Peyer's patch (tissue), 4 donors: ENCODE data around the gene SNTG2.

Source experiments
- CTCF ChIP-seq, 6 experiments: fragments of 450-650 bp in 4 of 6; fragments of 200-600 bp in 2 of 6; sonication (generic) in 1 of 6; IDR thresholded peaks; one replicate each; pipeline ENCODE4 v1.5.1; 2017 to 2019; ENCODE audit warnings: antibody characterized with exemption in 6 of 6, mild to moderate bottlenecking in 3 of 6, moderate library complexity in 1 of 6
- POLR2A ChIP-seq, 2 donors: fragments of 450-650 bp; IDR thresholded peaks; one replicate each; pipeline ENCODE4 v1.5.1; 2017; ENCODE audit warnings: antibody characterized with exemption in 2 of 2, mild to moderate bottlenecking in 2 of 2, moderate library complexity in 2 of 2

- TF ChIP-seq CTCF (IDR thresholded peaks at IDR 0.05) (no peak), POLR2A (IDR thresholded peaks at IDR 0.05) (no peak)
These were observed 90.6 kb downstream of the SNTG2 start for GRCh38 chr2:1041012-1041805.
